Measurements from ENCODE around the gene KCTD14.
"Not testable (repeated sequence)": the region's sequence is repeated elsewhere in the genome, so short reads cannot be mapped to it uniquely, and the experiment has no call there.

Gene KCTD14

DNA sequence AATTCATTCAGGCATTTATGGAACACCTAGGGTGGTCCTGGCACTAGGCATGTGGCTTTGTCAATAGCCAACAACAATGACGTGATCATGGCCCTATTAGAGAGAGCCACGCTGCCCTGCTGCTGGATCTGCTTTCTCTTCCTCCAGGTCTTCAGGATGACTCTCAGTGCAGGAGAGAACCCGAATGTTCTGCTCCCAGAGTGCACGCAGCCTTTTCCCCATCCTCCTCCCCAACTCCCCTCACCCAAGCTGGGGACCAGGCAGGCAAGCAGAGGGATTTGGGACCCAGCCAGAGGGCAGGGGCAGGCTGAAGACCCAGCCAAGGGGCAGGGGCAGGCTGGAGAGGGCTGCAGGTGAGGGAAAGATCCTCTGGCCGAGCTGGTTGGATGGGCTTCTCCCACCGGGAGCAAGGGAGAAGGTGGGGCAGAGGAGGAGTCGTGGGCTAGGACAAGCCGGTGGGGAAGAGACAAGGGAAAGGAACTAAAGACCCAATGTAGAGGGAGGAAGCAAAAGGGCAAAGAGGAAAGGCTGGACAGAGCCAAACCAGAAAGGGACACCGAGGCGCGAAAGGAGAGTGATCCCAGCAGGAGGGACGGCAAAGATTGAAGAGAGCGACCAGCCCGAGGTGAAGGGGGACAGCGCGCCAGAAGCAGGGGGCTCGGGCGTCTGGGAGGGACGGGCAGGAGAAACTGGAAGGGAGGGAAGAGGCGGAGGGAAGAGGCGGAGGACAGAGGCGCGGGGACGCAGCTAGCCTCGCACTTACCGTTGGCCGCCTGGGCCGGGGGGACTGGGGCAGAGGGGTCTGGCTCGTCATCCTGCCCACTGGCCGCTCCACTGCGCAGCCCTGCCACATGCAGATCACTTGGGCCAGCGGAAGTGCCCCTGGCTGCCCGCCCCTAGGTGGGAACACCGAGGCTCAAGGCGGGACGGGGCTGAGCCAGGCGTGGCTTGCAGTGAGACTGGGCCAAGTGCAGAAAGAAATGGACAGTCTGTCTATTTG lies at the start of gene KCTD14:
Gene KCTD14 (minus strand): TSS at position 880 of the 1,000 bp plus-strand sequence. CDS start 27 bp downstream, at position 853.
- peak; percentile 63 for DNase-seq

DNA sequence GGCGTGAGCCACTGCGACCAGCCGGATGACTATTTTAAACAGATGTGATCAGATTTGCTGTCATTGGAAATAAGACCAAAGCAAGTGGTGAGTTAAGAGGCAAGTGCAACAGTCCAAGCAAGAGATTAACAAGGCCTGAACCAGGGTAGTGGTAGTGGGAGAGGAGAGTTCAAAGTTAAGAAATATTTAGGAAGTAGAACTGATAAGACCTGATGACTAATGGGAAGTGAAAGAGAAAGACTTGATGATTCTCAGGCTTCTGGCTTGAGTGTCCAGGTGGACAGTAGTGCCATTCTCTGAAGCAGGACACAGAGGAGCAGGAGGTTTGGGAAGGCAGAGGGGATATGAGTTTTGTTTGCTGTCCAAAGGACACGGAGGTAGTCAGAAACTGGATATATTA lies 49.4 kb upstream of the KCTD14 start:
- DNase-seq: no peak

DNA sequence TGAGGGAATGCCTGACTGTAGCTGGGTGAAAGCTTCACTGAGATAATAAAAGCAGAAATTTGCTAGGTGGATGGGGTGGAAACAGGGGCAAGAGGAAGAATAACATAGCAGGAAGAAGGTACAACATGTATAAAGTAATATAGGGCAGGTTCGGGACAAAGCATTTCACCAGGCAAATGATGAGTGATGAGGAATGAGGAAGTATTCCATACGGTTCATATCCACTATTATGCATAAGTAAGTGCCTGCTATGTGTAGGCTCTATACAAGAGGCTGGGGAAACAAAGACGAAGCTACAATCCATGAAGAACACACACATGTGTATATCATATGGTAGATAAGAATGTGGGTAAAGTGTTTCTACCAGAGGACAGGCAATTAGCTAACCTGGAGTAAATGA lies 48.6 kb upstream of the KCTD14 start:
- no peak for DNase-seq

- no peak for DNase-seq
Observed at GRCh38 chr11:78070621-78071020, 47.5 kb upstream of the KCTD14 start.

DNA sequence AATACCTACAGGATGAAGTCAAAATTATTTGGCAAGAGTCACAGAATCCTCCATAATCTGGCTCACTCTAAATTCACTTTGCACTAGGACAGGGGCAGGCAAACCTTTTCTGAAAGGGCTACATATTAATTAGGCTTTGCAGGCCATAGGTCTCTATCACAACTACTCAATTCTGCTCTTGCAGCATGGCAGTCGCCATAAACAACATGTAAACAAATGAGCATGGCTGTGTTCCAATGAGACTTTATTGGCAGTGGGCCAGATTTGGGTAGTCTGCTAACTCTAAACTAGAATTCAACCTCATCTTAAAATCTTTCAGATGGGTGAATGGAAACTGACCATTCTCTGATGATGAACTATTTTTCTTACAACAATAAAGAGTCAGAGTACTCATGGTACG lies 46.4 kb upstream of the KCTD14 start:
- DNase-seq: no peak

- no peak for DNase-seq
Observed at GRCh38 chr11:78067704-78068103, 44.6 kb upstream of the KCTD14 start.

DNA sequence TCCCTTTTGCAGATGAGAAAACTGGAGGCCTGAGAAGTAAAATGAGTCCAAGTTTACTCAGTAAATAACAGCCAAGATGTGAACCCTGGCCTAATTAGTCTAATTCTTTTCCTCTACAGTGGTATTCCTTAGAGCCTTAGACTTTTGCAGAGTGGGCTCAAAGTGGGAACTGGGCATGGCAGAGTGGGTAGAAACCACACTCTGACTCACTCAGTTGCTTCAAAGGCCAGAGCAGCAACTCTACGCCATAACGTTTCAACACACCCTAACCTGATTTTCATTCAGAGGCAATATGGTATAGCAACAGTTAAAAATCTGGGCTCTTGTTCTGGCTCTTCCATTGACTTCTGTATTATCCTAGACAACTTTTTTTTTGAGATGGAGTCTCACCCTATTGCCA lies 43.4 kb upstream of the KCTD14 start:
- DNase-seq: no peak

DNA sequence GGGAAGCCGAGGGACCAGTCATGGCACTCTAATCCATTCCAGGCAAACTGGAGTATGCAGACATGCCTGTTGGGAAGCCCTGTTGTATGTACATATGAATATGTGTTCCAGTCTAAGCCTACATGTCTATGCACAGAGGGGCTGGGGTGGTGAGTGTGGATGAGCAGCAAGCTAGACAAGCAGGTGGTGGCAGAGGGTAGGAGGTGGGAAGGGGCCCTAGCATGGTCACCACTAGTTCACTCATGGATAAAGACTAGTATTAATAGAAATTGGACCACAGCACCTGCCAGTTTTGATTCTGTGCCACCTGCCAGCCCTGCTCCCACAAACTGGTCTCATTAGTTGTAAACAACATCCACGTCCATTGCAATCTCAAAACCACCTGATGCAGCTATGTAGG lies 42.1 kb upstream of the KCTD14 start:
- no peak for DNase-seq

DNA sequence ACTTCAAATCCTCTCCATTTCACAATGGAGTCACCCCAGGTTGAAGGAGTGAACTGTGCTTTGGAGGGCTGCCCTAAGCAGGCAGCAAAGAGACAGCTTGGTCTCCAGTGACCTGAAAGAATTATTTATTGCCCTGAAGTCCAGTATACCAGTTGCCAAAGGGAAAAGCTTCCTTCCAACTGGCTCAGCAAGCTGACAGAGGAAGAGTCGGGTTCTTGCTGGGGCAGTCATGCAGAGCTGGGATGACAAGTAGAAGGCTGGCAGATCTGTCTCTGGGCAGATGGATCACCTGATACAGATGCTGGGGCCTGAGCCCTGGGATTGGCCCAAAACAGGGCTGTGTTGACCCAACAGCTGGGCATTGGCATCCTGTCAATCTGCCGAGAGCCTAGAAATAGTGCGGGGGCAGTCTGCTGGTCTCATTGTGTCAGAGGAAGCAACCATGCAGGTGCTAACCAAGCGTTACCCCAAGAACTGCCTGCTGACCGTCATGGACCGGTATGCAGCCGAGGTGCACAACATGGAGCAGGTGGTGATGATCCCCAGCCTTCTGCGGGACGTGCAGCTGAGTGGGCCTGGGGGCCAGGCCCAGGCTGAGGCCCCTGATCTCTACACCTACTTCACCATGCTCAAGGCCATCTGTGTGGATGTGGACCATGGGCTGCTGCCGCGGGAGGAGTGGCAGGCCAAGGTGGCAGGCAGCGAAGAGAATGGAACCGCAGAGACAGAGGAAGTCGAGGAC lies 40.5 kb upstream of the KCTD14 start, which contains the start of gene THRSP:
Gene THRSP (plus strand): TSS at position 422 of the 742 bp plus-strand sequence. CDS start 21 bp downstream, at position 443.
- DNase-seq: no peak

- DNase-seq: no peak
Observed at GRCh38 chr11:78062671-78063070, 39.6 kb upstream of the KCTD14 start.

DNA sequence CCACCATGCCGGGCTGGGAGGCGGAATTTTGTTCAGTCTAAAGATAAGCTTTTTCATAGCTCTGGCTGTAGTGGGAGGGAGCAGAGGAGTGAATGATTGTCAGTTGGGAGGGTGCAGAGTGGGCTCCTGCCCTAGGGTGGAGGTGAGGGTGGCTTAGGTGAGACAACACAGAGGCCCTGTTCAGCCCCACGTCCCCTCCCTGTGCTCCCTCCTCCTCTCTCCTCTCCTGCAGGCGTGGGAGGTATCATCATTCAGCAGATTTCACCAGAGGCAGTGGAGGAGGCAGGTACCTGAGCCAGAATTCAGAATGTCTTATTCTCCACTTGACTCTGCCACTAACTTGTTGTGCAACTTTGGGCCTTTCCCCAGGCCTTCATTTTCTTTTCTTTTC lies 38.8 kb upstream of the KCTD14 start:
- no peak for DNase-seq

GRCh38 chr11:78061088-78061920 lies 38.2 kb upstream of the KCTD14 start:
- no peak for DNase-seq

- no peak for DNase-seq
Observed at GRCh38 chr11:78060533-78060932, 37.5 kb upstream of the KCTD14 start.

- not testable (repeated sequence) for DNase-seq
Observed at GRCh38 chr11:78059749-78060328, 36.8 kb upstream of the KCTD14 start.

DNA sequence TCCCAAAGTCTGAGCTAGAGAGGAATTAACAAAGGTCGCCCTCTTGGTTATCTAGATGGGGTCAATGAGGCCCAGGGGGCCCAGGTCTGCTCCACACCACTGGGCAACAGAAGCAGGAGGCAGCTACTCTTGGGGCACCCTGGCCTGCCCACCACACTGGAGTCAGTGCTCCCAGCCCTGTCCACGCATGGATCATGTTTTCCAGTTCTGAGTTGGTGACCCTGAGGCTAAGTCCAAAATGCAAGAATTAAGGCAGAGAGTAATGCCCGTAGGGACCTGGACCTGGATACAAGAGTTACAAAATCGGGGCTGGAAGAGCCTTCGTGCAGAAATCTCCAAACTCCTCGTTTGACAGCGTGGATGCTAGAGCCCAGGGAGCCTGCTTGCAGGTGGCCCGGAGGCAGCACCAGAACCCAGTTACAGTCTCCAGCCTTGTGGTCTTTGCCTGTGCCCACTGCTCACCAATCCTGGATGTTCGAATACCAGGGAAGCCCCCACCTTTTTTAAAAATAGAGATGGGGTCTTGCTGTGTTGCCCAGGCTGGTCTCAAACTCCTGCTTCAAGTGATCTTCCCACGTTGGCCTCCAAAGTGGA lies 34.5 kb upstream of the KCTD14 start:
- DNase-seq: no peak

- no peak for DNase-seq
Observed at GRCh38 chr11:78056093-78056492, 33.0 kb upstream of the KCTD14 start.

DNA sequence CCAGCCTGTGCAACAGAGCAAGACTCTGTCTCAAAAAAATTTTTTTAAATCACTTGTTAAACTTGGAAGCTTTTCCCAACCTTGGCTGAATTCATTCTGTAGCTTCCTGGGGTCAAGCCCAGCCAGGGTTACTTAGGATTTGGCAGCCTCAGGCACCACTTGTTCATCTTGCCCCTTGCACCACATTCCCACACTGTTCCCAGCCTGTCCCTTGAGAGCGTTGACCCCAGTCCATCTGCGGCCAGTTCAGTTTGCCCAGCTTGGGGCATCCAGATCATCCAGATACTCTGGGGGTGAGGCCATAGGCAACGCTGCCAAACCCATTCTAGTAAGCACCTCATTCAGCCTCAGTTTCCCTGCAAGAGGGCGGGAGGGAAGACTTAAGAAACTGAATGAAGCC lies 31.9 kb upstream of the KCTD14 start:
- DNase-seq: no peak

GRCh38 chr11:78050964-78051831 lies 28.1 kb upstream of the KCTD14 start:
- DNase-seq: no peak

DNA sequence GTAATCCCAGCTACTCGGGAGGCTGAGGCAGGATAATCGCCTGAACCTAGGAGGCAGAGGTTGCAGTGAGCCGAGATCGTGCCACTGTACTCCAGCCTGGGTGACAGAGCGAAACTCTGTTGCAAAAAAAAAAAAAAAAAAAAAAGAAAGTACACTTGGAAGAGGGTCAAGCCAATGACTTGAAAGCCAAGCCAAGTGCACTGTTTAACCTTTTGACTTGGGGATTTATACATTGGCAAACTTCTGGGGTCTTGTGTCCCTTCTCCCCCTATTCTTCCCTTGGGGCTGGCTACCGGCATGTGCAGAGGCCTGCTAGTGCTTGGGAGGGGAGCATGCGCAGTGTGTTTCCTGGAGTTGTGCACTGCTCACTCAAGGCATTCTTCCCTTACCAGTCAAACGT lies 26.3 kb upstream of the KCTD14 start:
- no peak for DNase-seq

GRCh38 chr11:78048561-78048960 lies 25.5 kb upstream of the KCTD14 start:
- no peak for DNase-seq

- no peak for DNase-seq
Observed at GRCh38 chr11:78046486-78046854, 23.4 kb upstream of the KCTD14 start.

Data from NCI-H2081 treated with DMSO at 0.1 percent for 48 hours (cell line).